Endodermal cell (in vitro differentiated cells): ENCODE measurements around the gene YEATS2. TPM values are rescaled to one million over a fixed set of nuclear protein-coding genes. Genes with fewer than 3 reads are reported as not detected.
"Not testable (repeated sequence)": the region's sequence is repeated elsewhere in the genome, so short reads cannot be mapped to it uniquely, and the experiment has no call there.

Experiments
- DNase-seq: peaks from one replicate; pipeline ENCODE4 v3.0.0-alpha.2; 2017
- H3K27ac ChIP-seq: 2 replicates; pipeline ENCODE4 v1.5.1; 2013; ENCODE audit warnings: mild to moderate bottlenecking, low read depth, low read length, moderate library complexity
- H3K27me3 ChIP-seq: 2 replicates; pipeline ENCODE4 v1.6.1; 2013; ENCODE audit warnings: mild to moderate bottlenecking, low read length, moderate library complexity; ENCODE audit not compliant: insufficient read depth, control insufficient read depth, poor library complexity, severe bottlenecking
- H3K36me3 ChIP-seq: 2 replicates; pipeline ENCODE4 v1.7.0; 2013; ENCODE audit warnings: mild to moderate bottlenecking, low read length, moderate library complexity; ENCODE audit not compliant: control insufficient read depth, insufficient read depth
- H3K4me1 ChIP-seq: one replicate; pipeline ENCODE4 v1.7.0; 2013; ENCODE audit warnings: low read length; ENCODE audit not compliant: control insufficient read depth, insufficient read depth
- H3K4me3 ChIP-seq: 2 replicates; pipeline ENCODE4 v1.5.1; 2013; ENCODE audit warnings: mild to moderate bottlenecking, low read length, moderate library complexity
- H3K9ac ChIP-seq: 2 replicates; pipeline ENCODE4 v1.6.1; 2013; ENCODE audit warnings: mild to moderate bottlenecking, low read length, moderate library complexity; ENCODE audit not compliant: poor library complexity, severe bottlenecking; ENCODE audit errors: extremely low read depth
- H3K9me3 ChIP-seq: 2 replicates; pipeline ENCODE4 v1.6.1; 2013; ENCODE audit warnings: mild to moderate bottlenecking, low read length, moderate library complexity; ENCODE audit not compliant: control insufficient read depth
- H3K27ac Mint-ChIP-seq: 2 replicates; pipeline ENCODE4 v1.8.0; 2020; ENCODE audit warnings: mixed read lengths
- H3K27me3 Mint-ChIP-seq: 2 replicates; pipeline ENCODE4 v1.8.0; 2021; ENCODE audit warnings: mild to moderate bottlenecking, mixed read lengths; ENCODE audit not compliant: insufficient read depth
- H3K36me3 Mint-ChIP-seq: 2 replicates; pipeline ENCODE4 v1.8.0; 2020; ENCODE audit warnings: low read depth, mixed read lengths
- H3K4me1 Mint-ChIP-seq: 2 replicates; pipeline ENCODE4 v1.8.0; 2020; ENCODE audit warnings: mixed read lengths
- H3K4me3 Mint-ChIP-seq: 2 replicates; pipeline ENCODE4 v1.8.0; 2020; ENCODE audit warnings: mild to moderate bottlenecking, moderate library complexity, mixed read lengths
- H3K9me3 Mint-ChIP-seq: 2 replicates; pipeline ENCODE4 v1.8.0; 2020; ENCODE audit warnings: mild to moderate bottlenecking, mixed read lengths
- CTCF ChIP-seq: fragments of 200-600 bp; sonication (generic); conservative IDR thresholded peaks from 2 replicates; pipeline ENCODE4 v1.5.0; 2021; ENCODE audit warnings: antibody characterized with exemption, mild to moderate bottlenecking
- WGBS, 2 experiments: methylation state at CpG; one replicate each; pipeline versions ENCODE4 v1.1.5 to v1.1.7; 2013; ENCODE audit warnings: missing lambda C conversion rate in 2 of 2, mixed read lengths in 1 of 2; ENCODE audit not compliant: insufficient coverage in 1 of 2, insufficient read length in 1 of 2; 5-methylcytosine and 5-hydroxymethylcytosine counted together
- total RNA-seq, 2 donors: library from RNA; stranded (reverse); fragmentation: NEBNext Ultra II Directional in 1 of 2; extraction: Animal tissue kit (Norgen Biotek cat#: 25700) in 1 of 2; gene quantifications; 2 replicates in 1 of 2; 3 replicates in 1 of 2; pipeline ENCODE4 v1.2.1, GENCODE V29; 2021

YEATS2 gene
- total RNA-seq, 2 donors from 2014 or later, result 53.4 to 55.8 TPM

GRCh38 chr3:183737116-183737515 is 39.5 kb downstream of the YEATS2 start:
- no peaks in the 10 kb centered on the region for H3K4me1 Mint-ChIP-seq
- H3K9me3 Mint-ChIP-seq, result peaks cover 9% of the 10 kb centered on the region
- no peak for DNase-seq
- Histone ChIP-seq H3K9me3 (peaks cover 24% of the 10 kb centered on the region), H3K4me1 (no peaks in the 10 kb centered on the region), H3K36me3 (peaks cover 76% of the 10 kb centered on the region), H3K4me3 (no peak overlapping the region), H3K27me3 (no peaks in the 10 kb centered on the region), H3K27ac (no peak overlapping the region), H3K9ac (no peak overlapping the region)
- no peak overlapping the region for H3K4me3 Mint-ChIP-seq
- H3K27ac Mint-ChIP-seq, result no peak overlapping the region
- TF ChIP-seq CTCF, result no peak
- WGBS, 2 experiments, result 88 to 100% methylated on average over 2 of the region's 2 CpGs
- H3K36me3 Mint-ChIP-seq, result peaks cover 72% of the 10 kb centered on the region
- H3K27me3 Mint-ChIP-seq, result no peaks in the 10 kb centered on the region

DNA sequence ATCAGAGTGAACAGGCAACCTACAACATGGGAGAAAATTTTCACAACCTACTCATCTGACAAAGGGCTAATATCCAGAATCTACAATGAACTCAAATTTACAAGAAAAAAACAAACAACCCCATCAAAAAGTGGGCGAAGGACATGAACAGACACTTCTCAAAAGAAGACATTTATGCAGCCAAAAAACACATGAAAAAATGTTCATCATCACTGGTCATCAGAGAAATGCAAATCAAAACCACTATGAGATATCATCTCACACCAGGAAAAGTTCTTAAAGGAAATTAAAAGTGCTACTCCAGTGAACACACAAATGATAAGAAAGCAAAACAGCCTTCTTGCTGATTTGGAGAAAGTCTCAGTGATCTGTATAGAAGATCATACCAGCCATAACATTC is 42.6 kb downstream of the YEATS2 start:
- not testable (repeated sequence) for H3K4me3 Mint-ChIP-seq, H3K27me3 Mint-ChIP-seq, H3K27ac ChIP-seq, H3K27me3 ChIP-seq, H3K9ac ChIP-seq, H3K27ac Mint-ChIP-seq, DNase-seq, H3K4me3 ChIP-seq, H3K4me1 Mint-ChIP-seq, H3K4me1 ChIP-seq
- H3K9me3 ChIP-seq, result peaks cover 24% of the 10 kb centered on the region
- H3K36me3 Mint-ChIP-seq, result peaks cover 70% of the 10 kb centered on the region
- H3K9me3 Mint-ChIP-seq, result peaks cover 10% of the 10 kb centered on the region
- peaks cover 68% of the 10 kb centered on the region for H3K36me3 ChIP-seq
- WGBS, 2 experiments, result 83% methylated on average over 1 of the region's 1 CpG; no CpG with 5 or more reads in 1 of the 2 experiments

DNA sequence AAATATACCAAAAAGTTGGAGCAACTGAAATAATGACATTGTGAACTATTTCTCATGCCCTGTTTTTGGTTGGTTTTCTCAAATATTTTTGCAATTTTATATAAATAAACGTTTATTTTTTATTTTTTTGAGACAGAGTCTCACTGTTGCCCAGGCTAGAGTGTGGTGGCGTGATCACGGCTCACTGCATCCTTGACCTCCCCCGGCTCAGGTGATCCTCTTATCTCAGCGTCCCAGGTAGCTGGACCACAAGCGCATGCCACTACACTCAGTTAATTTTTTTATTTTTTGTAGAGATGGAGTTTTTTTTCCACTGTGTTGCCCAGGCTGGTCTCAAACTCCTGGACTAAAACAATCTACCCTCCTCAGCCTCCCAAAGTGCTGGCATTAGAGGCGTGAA is 45.6 kb downstream of the YEATS2 start:
- H3K27me3 Mint-ChIP-seq, result no peaks in the 10 kb centered on the region
- peaks cover 63% of the 10 kb centered on the region for H3K36me3 ChIP-seq
- no peaks in the 10 kb centered on the region for H3K27me3 ChIP-seq
- no peak overlapping the region for H3K9ac ChIP-seq
- 81 to 92% methylated on average over 4 to 6 of the region's 7 CpGs for WGBS, 2 experiments
- no peak overlapping the region for H3K4me3 ChIP-seq
- H3K27ac Mint-ChIP-seq, result peak overlapping the region; percentile 26
- peaks cover 70% of the 10 kb centered on the region for H3K36me3 Mint-ChIP-seq
- peaks cover 7% of the 10 kb centered on the region for H3K9me3 Mint-ChIP-seq
- H3K4me1 ChIP-seq, result no peaks in the 10 kb centered on the region
- peaks cover 7% of the 10 kb centered on the region for H3K4me1 Mint-ChIP-seq
- peaks cover 13% of the 10 kb centered on the region for H3K9me3 ChIP-seq
- DNase-seq, result no peak
- no peak for TF ChIP-seq CTCF
- H3K4me3 Mint-ChIP-seq, result no peak overlapping the region
- no peak overlapping the region for H3K27ac ChIP-seq
